Keratinocyte (primary cell): ENCODE results near the gene SLC43A1.

Experiments
- EZH2 ChIP-seq: IDR thresholded peaks from one replicate; pipeline ENCODE4 v1.6.1; 2012; ENCODE audit warnings: inconsistent platforms, mild to moderate bottlenecking, low read length, moderate library complexity
- TF ChIP-seq, protein P1 (sequence below), 3 experiments: IDR thresholded peaks in 1 of 3; conservative IDR thresholded peaks in 1 of 3; optimal IDR thresholded peaks in 1 of 3; 2 replicates in 2 of 3; 3 replicates in 1 of 3; pipeline versions ENCODE3 to v1.5.1; 2011; ENCODE audit warnings: low read length in 3 of 3, mild to moderate bottlenecking in 3 of 3, moderate library complexity in 2 of 3, control low read depth in 1 of 3, inconsistent platforms in 1 of 3; ENCODE audit not compliant: insufficient read depth in 2 of 3; ENCODE audit errors: extremely low read depth in 1 of 3

DNA sequence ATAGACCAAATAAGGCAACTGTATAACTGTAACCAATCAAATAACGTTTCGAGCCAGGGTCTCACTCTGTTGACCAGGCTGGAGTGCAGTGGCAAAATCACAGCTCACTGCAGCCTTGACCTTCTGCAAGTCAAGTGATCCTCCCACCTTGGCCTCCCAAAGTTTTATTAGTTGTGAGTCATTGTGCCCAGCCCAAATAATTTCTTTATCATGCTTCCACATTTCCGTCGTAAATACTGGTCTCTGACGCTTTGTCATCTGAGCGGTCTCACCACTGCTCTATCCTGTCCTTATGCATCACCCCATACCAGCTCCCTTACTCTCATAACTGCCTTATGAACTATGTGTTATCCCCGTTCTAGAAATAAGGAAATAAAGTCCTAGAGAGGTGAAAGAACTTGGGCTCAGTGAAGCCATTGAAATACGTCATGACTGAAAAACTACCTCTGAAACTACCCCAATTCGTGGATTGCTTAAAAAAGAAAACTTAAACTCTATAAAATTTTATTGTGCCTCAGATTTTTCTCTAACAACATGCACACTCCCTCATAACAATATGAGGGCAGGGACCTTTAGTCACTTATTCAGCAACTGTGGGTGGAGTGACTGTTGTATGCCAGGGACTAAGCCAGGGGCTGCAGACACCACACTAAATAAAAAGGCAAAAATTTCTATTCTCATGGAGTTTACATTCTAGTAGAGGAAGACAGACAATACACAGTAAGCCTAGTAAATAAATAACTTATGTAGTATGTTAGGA is 71.0 kb downstream of the SLC43A1 start:
- TF ChIP-seq, protein P1, sequence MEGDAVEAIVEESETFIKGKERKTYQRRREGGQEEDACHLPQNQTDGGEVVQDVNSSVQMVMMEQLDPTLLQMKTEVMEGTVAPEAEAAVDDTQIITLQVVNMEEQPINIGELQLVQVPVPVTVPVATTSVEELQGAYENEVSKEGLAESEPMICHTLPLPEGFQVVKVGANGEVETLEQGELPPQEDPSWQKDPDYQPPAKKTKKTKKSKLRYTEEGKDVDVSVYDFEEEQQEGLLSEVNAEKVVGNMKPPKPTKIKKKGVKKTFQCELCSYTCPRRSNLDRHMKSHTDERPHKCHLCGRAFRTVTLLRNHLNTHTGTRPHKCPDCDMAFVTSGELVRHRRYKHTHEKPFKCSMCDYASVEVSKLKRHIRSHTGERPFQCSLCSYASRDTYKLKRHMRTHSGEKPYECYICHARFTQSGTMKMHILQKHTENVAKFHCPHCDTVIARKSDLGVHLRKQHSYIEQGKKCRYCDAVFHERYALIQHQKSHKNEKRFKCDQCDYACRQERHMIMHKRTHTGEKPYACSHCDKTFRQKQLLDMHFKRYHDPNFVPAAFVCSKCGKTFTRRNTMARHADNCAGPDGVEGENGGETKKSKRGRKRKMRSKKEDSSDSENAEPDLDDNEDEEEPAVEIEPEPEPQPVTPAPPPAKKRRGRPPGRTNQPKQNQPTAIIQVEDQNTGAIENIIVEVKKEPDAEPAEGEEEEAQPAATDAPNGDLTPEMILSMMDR (optimal IDR thresholded peaks at IDR 0.05 in 1 of 3, IDR thresholded peaks at IDR 0.05 in 1 of 3, conservative IDR thresholded peaks at IDR 0.05 in 1 of 3; ENCODE audit: extremely low read depth in 1 of 3, insufficient read depth in 2 of 3, low read length in 3 of 3) = no peak
- no peak for TF ChIP-seq EZH2
